MV-4-11 (cell line): ENCODE measurements around the gene APCDD1L.

Source experiments
- DNase-seq: peaks from one replicate; lab custom pipeline; 2025; lab: John Stamatoyannopoulos, UW

Gene APCDD1L

DNA sequence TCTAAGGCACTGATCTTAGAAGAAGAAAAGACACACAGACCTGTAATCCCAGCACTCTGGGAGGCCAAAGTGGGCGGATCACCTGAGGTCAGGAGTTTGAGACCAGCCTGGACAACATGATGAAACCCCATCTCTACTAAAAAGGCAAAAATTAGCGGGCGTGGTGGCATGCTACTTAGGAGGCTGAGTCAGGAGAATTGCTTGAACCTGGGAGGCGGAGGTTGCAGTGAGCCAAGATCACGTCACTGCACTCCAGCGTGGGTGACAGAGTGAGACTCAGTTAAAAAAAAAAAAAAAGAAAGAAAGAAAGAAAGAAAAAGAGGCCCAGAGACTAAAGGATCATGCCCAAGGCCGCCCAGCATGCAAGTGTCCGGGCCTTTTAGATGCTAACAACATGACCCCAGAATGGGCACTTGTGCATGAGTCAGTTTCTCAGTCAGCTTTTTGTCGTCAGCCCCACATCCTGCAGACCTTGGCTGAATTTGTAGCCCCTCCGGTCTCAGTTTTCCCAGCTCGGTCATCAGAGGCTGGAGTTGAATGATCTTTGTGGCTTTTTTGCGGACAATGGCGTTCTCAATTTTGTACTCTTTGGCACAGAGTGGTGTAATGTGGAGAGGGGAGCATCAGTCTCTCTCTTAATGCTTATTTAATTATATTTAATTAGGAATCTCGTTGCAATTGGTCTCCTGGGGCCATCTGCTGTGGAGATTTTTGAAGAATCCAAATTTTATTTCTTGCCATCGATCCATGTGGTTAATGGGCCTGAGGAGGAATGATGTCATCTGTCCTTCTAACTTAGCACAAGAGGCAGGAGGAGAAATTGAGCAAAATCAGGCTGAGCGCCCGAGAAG, 30.6 kb upstream of the APCDD1L start:
- no peak for DNase-seq

DNA sequence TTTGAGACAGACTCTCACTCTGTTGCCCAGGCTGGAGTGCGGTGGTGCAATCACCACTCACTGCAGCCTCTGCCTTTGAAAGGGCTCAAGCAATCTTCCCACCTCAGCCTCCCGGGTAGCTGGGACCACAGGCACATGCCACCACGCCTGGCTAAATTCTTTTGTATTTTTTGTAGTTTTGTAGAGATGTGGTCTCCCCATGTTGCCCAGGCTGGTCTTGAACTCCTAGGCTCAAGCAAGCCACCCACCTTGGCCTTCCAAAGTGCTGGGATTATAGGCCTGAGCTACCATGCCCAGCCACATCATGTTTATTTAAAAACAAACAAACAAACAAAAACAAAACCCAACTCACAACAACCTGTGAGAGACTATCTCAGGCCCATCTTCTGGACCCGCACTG, 29.7 kb upstream of the APCDD1L start:
- no peak for DNase-seq

DNA sequence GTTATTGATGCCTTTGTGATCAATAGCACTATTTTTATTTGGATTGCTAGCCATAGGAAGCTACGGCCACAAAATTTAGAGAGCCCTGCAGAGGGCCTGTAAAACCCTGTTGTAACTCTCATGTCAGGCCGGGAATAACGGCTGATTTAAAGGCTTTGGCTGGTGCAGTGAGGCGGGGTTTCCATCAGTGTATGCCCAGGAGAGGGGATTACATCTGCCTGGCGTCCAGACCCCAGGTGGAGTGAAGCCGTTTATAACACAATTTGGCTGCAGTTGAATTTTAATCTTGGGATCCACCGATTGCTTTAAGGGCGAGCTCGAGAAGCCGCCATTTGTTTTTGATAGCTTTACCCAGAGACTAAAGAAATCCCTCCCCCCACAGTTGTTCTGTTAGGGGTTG, 29.1 kb upstream of the APCDD1L start:
- DNase-seq: no peak

DNA sequence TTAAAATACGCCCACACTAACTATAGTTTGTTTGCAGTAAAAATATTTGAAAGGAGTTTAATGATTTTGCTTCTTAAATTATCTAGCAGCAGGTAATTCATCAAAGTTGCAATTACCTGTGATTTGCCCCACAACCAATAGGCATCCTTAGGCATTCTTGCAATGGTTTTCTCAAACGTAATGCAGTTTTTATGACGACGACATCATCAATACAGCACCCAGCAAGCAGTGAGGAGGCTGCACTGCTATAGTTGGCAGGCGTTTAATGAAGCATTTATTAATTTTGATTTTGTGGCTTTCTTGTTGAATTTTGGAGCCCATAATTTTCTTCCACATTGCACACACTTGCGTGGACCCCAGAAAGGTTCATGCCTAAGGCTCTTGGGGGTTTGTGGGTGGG, 28.1 kb upstream of the APCDD1L start:
- DNase-seq: no peak

DNA sequence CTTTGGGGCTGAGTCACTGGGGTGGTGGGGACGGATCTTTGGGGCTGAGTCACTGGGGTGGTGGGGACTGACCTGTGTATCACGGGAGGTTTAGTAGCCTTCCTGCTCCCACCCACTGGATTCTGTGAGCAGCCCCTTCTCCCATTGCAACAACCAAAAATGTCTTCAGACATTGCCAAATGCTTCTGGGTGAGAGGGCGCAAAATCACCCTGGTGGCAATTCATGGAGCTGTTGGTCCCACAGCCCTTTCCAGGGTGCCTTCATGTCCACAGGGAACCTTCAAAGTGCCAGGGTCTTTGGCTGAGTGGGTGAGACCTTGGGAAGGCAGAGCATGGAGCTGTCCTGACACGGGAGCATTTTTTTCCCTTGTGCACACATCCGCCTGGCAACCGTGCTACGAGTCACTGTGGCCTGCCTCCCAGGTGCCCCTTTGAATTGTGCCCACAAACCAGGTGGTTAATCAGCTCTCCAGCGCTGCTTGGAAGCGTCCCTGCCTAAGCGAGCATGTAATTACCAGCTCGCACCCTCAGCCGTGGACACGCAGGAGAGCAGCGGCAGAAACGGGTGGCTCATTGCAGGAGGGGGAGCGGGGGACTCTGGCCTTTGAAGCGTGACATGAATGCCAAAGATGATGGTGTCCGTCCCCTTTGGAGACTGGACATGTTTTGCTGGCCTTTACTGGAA, 27.4 kb upstream of the APCDD1L start:
- peak; percentile 38 for DNase-seq

DNA sequence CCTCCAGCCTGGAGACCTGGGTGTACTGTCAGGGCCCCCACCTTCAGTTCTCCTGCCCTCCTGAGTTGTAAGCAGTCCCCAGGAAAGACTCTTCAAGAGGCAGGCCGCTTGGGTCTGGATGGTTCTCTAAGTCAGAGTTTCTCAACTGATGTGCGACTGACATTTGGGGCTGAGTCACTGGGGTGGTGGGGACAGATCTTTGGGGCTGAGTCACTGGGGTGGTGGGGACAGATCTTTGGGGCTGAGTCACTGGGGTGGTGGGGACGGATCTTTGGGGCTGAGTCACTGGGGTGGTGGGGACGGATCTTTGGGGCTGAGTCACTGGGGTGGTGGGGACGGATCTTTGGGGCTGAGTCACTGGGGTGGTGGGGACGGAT, 26.8 kb upstream of the APCDD1L start:
- DNase-seq: peak; percentile 73

DNA sequence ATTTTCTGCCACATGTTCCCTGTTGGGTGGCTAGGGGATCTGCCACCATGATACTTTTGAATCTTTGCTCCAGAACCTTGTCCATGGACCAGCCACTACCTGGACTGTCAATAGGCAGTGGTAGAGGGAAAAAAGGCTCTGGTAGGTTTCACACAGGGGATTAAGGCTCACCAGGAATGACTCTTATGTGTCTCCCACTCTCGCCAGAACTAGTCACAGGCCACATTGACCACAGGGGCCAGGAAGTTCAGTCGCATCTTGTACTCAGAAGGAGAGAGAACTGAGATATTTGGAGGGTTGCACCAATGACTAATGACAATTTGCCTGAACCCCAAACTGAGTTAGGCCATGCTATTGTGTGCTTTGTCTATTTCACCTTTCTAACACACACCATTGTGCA, 23.6 kb upstream of the APCDD1L start:
- peak; percentile 63 for DNase-seq

DNA sequence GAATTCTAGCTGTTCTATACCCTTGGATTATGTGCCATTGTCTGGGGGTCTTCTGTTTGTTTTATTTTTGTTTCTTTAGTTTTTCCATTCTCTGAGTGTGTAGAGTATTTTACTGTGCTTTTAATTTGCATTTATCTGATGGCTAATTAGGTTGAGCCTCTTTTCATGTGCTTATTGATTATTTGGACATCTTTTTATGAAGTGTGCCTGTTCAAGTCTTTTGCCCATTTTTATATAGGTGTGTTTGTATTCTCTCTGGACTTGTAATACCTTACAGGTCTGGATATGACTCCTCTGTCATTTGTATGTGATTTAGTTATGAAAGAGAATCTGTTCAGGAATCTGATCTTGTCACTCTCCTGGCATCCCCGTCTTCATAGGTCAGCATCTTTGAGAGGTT, 22.6 kb upstream of the APCDD1L start:
- no peak for DNase-seq

DNA sequence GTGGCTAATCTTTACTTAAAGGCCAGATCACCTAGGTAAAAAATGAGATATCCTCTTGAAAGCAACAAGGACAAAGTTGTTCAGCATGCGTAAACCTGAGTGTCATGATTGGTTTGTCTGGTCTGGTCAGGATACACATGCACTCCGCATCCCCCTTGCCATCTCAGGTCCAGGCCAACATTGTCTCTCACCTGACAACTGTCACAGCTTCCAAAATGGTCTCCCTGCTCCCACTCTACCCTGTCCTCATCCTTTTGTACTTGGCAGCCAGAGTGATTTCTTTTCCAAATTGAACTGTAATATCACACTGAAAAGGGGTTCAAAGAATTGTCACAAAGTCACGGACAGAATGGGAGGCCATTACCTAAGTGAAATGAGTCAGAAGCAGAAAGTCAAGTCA, 21.1 kb upstream of the APCDD1L start:
- DNase-seq: no peak

DNA sequence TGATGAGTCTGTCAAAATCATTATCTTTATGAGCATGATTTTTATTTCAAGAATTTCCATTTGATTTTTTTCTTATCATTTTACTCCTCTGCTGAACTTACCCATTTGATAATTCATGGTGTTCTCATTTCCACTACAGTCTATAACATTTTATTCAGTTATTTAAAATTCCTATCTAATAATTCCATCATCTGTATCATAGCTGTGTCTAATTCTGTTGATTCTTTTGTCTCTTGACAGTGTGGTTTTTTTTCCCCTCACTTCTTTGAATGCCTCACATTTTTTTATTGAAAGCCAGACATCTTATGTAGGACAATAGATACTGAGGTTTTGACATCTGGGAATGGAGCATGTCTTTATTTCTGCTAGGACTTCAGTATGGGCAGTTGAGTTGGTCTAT, 16.5 kb upstream of the APCDD1L start:
- DNase-seq: no peak

DNA sequence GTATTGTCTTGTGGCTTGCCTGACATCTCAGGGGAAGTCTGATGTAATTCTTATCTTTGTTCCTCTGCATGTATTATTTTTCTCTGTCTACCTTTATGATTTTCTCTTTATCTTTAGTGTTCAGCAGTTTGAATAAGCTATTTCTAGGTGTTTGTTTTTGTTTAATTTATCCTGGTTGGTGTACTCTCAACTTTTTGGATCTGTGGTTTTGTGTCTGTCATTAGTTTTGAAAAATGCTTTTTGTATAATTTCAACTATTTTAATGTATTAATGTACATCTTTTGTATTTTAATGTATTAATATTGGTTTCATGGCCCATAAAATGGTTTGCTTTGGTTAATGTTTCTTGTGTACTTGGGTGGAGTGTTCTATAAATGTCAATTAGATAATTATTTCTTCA, 15.9 kb upstream of the APCDD1L start:
- no peak for DNase-seq

DNA sequence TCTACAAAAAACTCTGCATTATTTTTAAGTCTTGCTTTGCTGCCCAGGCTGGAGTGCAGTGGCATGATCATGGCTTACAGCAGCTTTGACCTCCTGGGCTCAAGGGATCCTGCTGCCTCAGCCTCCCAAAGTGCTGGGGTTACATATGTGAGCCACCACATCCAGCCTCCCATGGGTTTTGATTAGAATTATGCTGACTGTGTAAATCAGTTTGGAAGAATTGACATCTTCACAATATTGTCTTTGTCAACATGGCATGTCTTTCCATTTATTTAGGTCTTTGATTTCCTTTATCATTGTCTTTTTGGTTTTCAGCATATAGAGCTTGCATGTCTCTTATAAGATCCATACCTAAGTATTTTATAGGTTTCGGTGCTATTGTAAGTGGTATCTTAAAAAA, 13.2 kb upstream of the APCDD1L start:
- DNase-seq: no peak

DNA sequence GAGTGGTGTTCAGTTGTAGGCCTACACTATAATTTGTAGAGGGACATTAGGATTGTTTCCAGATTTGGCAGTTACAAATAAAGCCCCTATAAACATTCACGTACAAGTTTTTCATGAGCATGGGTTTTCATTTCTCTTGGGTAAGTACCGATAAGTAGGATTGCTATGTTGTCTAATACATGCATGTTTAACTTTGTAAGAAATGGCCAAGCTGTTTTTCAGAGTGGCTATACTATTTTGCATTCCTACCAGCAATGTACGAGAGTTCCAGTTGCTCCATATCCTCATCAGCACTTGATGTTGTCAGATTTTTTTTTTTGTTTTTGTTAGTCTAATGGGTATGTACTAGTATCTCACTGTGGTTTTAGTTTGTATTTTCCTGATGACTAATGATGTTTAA, 11.2 kb upstream of the APCDD1L start:
- DNase-seq: no peak

DNA sequence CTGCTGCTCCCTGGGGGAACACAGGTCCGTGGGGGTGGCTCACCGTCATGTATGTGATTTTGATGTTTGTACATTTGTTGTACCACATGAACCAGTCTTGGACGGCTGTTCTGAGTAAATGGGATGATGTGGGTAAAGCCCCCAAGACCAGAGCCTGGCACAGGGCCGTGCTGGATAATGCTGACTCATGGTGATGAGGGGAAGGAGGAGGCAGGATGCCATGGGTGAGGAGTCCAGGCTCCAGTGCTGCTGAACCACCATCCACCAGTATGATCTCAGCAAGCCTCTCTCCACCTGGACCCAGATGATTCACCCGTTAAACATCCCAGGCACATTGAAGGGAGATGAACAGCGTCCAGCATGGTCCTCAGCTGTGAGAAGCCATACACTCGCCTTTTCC, 9.6 kb upstream of the APCDD1L start:
- DNase-seq: no peak

DNA sequence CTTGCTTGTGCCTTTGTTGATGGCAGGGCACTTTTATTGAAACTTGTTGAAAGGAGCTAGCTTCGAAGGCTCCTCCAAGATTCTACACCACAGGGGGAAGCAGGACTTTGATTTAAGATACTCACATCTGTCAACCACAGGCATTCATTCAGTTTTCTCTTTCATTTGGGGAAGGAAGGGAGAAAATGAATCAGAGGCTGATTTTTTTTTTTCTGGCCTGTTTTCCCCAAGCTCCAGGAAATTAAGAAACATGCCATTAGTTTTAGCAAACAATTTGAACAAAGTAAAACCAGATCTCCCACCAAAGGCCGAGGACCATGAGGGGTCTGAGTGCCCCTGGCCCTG, 8.7 kb upstream of the APCDD1L start:
- peak; percentile 2 for DNase-seq

DNA sequence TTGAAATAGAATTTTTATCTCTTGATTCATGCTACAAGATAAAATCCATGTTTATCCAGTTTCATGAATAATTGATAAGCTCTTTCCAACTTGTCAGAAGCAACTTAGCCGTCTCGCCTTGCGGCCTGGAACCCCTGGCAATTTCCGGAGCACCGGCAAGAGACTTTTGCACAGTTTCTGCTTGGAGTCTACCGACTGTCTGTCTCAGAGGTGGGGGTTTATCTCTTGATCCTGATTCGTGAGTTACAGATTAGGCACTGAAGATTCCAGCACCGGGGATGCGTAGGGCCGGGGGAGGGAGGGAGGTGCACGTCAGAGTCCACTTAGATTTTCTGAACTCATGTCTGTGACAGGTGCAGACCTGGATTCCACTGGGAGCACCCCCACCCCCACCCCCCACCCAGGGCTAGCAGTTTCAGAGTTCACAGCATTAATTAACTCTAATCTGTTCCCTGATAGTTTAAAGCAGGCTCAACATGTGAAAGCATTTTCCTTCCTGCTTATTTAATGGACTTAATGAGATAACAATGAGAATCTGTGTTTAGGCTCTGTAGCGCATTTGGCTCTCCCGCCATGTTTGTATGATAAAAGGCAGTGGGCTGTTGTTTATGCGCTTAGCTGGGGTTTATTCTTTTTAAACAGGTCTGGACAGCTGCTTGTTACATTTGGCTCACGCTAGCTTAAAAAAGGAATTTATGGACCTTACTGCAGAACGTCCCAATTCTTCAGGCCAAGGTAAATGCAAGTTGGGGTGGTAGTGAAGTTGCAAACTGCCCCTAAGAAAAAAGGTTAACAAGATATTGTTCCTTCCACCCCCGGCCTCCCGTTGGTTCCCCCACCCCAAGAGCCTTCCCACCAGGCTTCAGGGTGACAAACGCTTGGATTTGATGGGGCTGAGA, 8.1 kb upstream of the APCDD1L start:
- DNase-seq: no peak

DNA sequence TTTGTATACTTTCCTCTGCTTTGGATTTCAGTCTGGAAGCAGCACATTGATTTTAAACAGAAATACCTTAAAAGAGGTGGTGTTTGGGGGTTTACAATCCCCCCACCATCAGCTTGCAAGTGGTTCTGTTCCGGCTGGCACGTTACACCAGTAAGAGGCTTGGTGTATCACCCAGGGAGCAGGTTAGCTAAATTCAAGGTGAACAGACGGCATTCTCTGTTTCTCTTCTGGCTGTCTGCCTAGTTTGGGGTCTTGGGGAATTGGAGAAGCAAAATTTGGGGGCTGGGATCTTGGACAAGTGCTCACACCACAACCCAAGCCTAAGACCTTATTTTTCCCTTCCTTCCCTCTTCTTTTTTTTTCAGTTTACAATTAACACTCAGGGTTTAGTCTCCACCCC, 7.5 kb upstream of the APCDD1L start:
- DNase-seq: no peak

DNA sequence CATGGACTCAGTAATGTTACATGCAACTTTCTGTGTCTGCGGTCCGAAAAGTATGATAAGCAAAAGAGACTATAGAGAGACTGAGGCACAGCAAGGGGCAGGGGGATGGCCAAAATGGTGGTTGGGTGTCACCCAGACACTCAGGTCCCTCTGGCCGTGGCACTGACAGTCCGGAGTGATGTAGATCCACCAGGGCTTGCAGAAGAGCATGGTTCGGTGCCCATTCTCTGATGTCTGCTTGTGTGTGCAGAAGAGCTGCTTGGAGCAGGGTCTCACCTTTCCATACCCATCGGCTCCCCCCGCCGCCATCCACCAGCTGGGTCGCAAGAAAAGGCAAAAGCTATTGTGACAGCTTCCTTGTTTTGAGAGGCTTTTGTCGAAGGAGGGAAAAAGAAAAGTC, 6.6 kb upstream of the APCDD1L start:
- no peak for DNase-seq

DNA sequence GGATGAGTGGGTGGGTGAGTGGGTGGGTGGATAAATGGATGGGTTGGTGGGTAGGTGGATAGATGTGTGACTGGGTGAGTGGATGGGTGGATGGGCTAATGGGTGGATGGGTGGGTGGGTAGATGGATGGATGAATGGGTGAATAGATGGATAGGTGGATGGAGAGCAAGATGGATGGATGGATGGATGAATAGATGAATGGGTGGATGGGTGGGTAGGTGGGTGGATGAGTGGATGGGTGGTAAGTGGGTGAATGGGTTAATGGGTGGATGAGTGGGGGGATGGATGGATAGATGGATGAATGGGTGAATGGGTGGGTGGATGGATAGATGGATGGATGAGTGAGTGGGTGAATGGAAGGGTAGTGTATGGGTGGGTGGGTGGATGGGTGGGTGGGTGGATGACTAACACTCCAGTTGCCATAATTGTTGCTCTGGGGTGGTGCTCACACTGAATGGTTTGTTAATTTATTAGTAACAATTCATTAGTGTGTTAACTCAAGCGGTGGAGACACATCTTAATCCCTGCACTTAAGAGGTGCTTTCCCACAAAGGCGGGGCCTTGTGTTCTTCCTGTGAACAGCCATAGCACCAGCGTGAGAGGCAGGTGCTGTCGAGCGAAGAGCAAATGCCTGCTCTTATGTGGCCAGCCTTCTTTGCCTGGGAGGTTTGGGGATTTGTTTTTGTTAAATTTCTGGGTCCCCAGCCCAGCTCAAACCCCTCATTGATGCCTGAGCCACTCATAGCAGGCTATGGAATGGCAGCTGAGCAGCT, 4.9 kb upstream of the APCDD1L start:
- DNase-seq: no peak

DNA sequence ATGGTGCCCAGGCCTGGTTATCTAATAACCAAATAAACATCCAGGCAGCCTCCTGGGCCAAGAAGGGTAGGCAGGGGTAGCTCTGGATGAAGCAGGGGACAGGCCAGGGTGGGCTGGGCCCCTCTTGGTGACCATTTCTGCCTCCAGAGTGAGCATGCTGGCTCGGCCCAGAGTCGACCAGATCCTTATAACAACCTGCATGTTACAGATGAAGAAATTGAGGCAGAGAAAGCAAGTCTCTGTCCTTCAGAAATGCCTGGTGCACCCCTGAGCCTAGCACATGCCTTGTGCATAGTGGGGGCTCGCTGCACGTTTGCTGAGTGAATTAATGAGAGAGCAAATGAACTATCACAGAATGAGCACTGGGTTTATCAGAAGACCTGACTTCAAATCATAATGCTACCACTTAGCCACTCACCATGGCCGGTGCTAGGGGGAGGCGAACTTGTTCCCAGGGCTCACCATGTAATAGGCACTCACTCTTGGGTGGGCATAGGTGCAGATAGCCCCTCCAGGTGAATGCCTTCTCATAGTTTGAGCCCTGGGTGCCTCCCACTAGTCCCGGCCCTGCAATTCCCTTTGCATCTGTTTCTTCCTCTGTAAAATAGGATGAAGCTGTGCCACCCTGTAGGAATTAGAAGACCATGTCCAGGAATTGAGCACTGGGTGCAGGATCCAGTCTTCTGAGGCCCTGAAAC, 3.8 kb upstream of the APCDD1L start:
- DNase-seq: no peak

DNA sequence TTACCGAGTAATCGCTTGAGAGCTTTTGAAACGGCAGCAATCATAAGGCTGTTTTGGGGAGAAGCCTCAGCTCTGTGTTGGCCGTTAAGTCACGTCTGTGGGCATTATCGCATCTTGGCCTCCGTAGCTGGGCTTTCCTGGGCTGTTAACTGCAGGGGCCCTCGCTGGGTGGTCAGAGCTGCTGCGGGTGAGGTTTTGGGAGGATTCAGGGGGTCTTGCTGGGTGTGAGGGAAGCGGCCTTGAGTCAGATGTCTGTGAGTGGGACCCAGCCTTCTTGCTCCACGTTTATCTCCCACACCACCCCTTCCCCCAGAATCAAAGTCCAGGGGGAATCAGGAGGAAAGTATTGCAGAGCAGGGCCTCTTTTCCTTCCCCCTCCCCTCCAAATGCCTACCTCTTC, 3.2 kb upstream of the APCDD1L start:
- DNase-seq: no peak
